Liver (tissue), 9 donors: Measurements from ENCODE around the gene RARS2. TPM values are rescaled to one million over a fixed set of nuclear protein-coding genes. Genes with fewer than 3 reads are reported as not detected.

Experiments used
- DNase-seq: peaks from one replicate; pipeline ENCODE4 v3.0.0-alpha.2; 2017; ENCODE audit warnings: low spot score
- H3K27ac ChIP-seq, 2 donors: one replicate each; pipeline ENCODE4 v1.7.0; 2013; ENCODE audit warnings: inconsistent platforms in 2 of 2, low read length in 2 of 2, control low read depth in 1 of 2, low read depth in 1 of 2, mild to moderate bottlenecking in 1 of 2
- H3K27me3 ChIP-seq, 4 donors: one replicate each; pipeline versions ENCODE4 v1.6.1 to v1.7.0; 2013; ENCODE audit warnings: low read length in 3 of 4, inconsistent platforms in 1 of 4, mild to moderate bottlenecking in 1 of 4, moderate library complexity in 1 of 4; ENCODE audit not compliant: control insufficient read depth in 4 of 4, insufficient read depth in 4 of 4
- H3K36me3 ChIP-seq, 4 donors: one replicate each; pipeline versions ENCODE4 v1.6.1 to v1.7.0; 2013; ENCODE audit warnings: low read length in 3 of 4, mild to moderate bottlenecking in 3 of 4, low read depth in 1 of 4, moderate library complexity in 1 of 4; ENCODE audit not compliant: control insufficient read depth in 4 of 4, insufficient read depth in 3 of 4
- H3K4me1 ChIP-seq, 4 donors: one replicate each; pipeline versions ENCODE4 v1.6.1 to v1.7.0; 2013; ENCODE audit warnings: low read length in 3 of 4, mild to moderate bottlenecking in 3 of 4, moderate library complexity in 1 of 4; ENCODE audit not compliant: control insufficient read depth in 4 of 4, insufficient read depth in 4 of 4
- H3K4me3 ChIP-seq, 3 donors: one replicate each; pipeline versions ENCODE4 v1.6.1 to v1.7.0; 2013; ENCODE audit warnings: low read length in 3 of 3, control low read depth in 1 of 3, low read depth in 1 of 3, mild to moderate bottlenecking in 1 of 3
- H3K9ac ChIP-seq, 2 donors: one replicate each; pipeline ENCODE4 v1.7.0; 2013; ENCODE audit warnings: low read length in 2 of 2, mild to moderate bottlenecking in 2 of 2, moderate library complexity in 2 of 2, control low read depth in 1 of 2, low read depth in 1 of 2
- H3K9me3 ChIP-seq, 4 donors: one replicate each; pipeline versions ENCODE4 v1.6.1 to v1.7.0; 2013; ENCODE audit warnings: low read length in 3 of 4; ENCODE audit not compliant: control insufficient read depth in 4 of 4
- ATF3 ChIP-seq: IDR thresholded peaks from 2 replicates; pipeline ENCODE4 v1.6.1; 2016; ENCODE audit warnings: antibody characterized with exemption
- CTCF ChIP-seq: fragments of 150-350 bp; IDR thresholded peaks from 2 replicates; pipeline ENCODE4 v1.5.1; 2017; ENCODE audit warnings: improper control_type of control experiment, low read depth, low read length; ENCODE audit not compliant: missing input control
- EGR1 ChIP-seq, 2 donors: IDR thresholded peaks; 2 replicates each; pipeline ENCODE4 v1.6.1; 2016 to 2018; ENCODE audit warnings: antibody characterized with exemption in 2 of 2, low read depth in 2 of 2
- FOXA1 ChIP-seq: IDR thresholded peaks from 2 replicates; pipeline ENCODE4 v1.6.1; 2016; ENCODE audit warnings: antibody characterized with exemption
- GABPA ChIP-seq, 2 donors: IDR thresholded peaks in 1 of 2; conservative IDR thresholded peaks in 1 of 2; 2 replicates each; pipeline ENCODE4 v1.6.1; 2016; ENCODE audit warnings: antibody characterized with exemption in 2 of 2, mild to moderate bottlenecking in 1 of 2, moderate library complexity in 1 of 2
- HNF4A ChIP-seq, 2 donors: conservative IDR thresholded peaks; 2 replicates each; pipeline ENCODE4 v1.6.1; 2016; ENCODE audit warnings: antibody characterized with exemption in 2 of 2, mild to moderate bottlenecking in 2 of 2
- HNF4G ChIP-seq: IDR thresholded peaks from 2 replicates; pipeline ENCODE4 v1.6.1; 2016; ENCODE audit warnings: antibody characterized with exemption
- JUND ChIP-seq, 2 donors: IDR thresholded peaks; 2 replicates each; pipeline ENCODE4 v1.6.1; 2016; ENCODE audit warnings: antibody characterized with exemption in 2 of 2
- MAX ChIP-seq: IDR thresholded peaks from 2 replicates; pipeline ENCODE4 v1.6.1; 2016; ENCODE audit warnings: antibody characterized with exemption
- NR2F2 ChIP-seq: IDR thresholded peaks from 2 replicates; pipeline ENCODE4 v1.6.1; 2016; ENCODE audit warnings: antibody characterized with exemption
- RAD21 ChIP-seq, 2 donors: IDR thresholded peaks; 2 replicates each; pipeline ENCODE4 v1.6.1; 2016; ENCODE audit warnings: antibody characterized with exemption in 2 of 2, mild to moderate bottlenecking in 2 of 2
- REST ChIP-seq: IDR thresholded peaks from 2 replicates; pipeline ENCODE4 v1.6.1; 2016; ENCODE audit warnings: antibody characterized with exemption, mild to moderate bottlenecking
- SP1 ChIP-seq: IDR thresholded peaks from 2 replicates; pipeline ENCODE4 v1.6.1; 2018; ENCODE audit warnings: antibody characterized with exemption, mild to moderate bottlenecking
- YY1 ChIP-seq: IDR thresholded peaks from 2 replicates; pipeline ENCODE4 v1.6.1; 2016; ENCODE audit warnings: antibody characterized with exemption, mild to moderate bottlenecking
- ZBTB33 ChIP-seq: IDR thresholded peaks from 2 replicates; pipeline ENCODE4 v1.6.1; 2016; ENCODE audit warnings: antibody characterized with exemption
- WGBS: extraction: QIAGEN DNeasy Blood & Tissue Kit; methylation state at CpG from one replicate; pipeline ENCODE4 v1.1.7; 2013; 5-methylcytosine and 5-hydroxymethylcytosine counted together
- polyA plus RNA-seq, 2 donors: library from polyadenylated mRNA; stranded (reverse) in 1 of 2; unstranded in 1 of 2; fragments of 200-250 nt in 1 of 2; fragments of >200 nt in 1 of 2; fragmentation: Nextera tagmentation in 1 of 2; extraction: Ambion mirVana in 1 of 2; gene quantifications; one replicate each; pipeline versions ENCODE4 v1.2.1 to v1.2.3, GENCODE V29; 2013 to 2015
- total RNA-seq, 2 donors: library from RNA; depleted of rRNA; stranded (reverse); fragments of >200 nt; gene quantifications; one replicate each; pipeline ENCODE4 v1.2.3, GENCODE V29; 2014
- donor health status: healthy.
- donor health status: healthy.
- donor health status: healthy.
- donor health status: healthy.
- donor health status: healthy.

The RARS2 gene
- total and polyA plus RNA-seq, 4 donors, result 10.9 to 19.2 (median 16.4) TPM

GRCh38 chr6:87630746-87631145, 41.0 kb upstream of the RARS2 start:
- Histone ChIP-seq H3K4me1 (no peaks in the 10 kb centered on the region), H3K27me3 (no peaks in the 10 kb centered on the region), H3K4me3 (no peak overlapping the region), H3K9me3 (no peaks in the 10 kb centered on the region), H3K27ac (no peak overlapping the region), H3K9ac (no peak overlapping the region), H3K36me3 (peaks cover 0 to 4% (median 0%) of the 10 kb centered on the region in 4 donors)
- no peak for DNase-seq
- 100% methylated on average over 1 of the region's 1 CpG for WGBS
- TF ChIP-seq HNF4G (no peak), JUND (IDR thresholded peaks at IDR 0.05) (no peak), ZBTB33 (no peak), NR2F2 (no peak), MAX (no peak), YY1 (no peak), REST (no peak), EGR1 (IDR thresholded peaks at IDR 0.05; ENCODE audit: low read depth in 2 of 2) (no peak)

- no peak overlapping the region for H3K9ac ChIP-seq
- H3K9me3 ChIP-seq, result no peaks in the 10 kb centered on the region
- DNase-seq, result no peak
- no peak for TF ChIP-seq NR2F2
- peaks cover 0 to 4% (median 0%) of the 10 kb centered on the region in 4 donors for H3K36me3 ChIP-seq
- H3K27ac ChIP-seq, result no peak overlapping the region
- no peaks in the 10 kb centered on the region for H3K27me3 ChIP-seq
- H3K4me1 ChIP-seq, result no peaks in the 10 kb centered on the region
- no peak overlapping the region for H3K4me3 ChIP-seq
Observed at GRCh38 chr6:87628881-87629280, 39.1 kb upstream of the RARS2 start.

GRCh38 chr6:87628424-87628823, 38.6 kb upstream of the RARS2 start:
- 71% methylated on average over 2 of the region's 2 CpGs for WGBS
- no peaks in the 10 kb centered on the region for H3K9me3 ChIP-seq
- H3K27me3 ChIP-seq, result no peaks in the 10 kb centered on the region
- DNase-seq, result no peak
- no peak overlapping the region for H3K9ac ChIP-seq
- H3K4me1 ChIP-seq, result peaks cover 0 to 1% (median under 1%) of the 10 kb centered on the region in 4 donors
- TF ChIP-seq REST (no peak), CTCF (no peak), MAX (no peak), FOXA1 (no peak), RAD21 (IDR thresholded peaks at IDR 0.05) (no peak), EGR1 (IDR thresholded peaks at IDR 0.05; ENCODE audit: low read depth in 2 of 2) (no peak), NR2F2 (no peak), ATF3 (no peak), HNF4A (conservative IDR thresholded peaks at IDR 0.05) (no peak), GABPA (IDR thresholded peaks at IDR 0.05 in 1 of 2, conservative IDR thresholded peaks at IDR 0.05 in 1 of 2) (no peak), SP1 (no peak), JUND (IDR thresholded peaks at IDR 0.05) (no peak)
- peaks cover 0 to 4% (median 0%) of the 10 kb centered on the region in 4 donors for H3K36me3 ChIP-seq
- H3K4me3 ChIP-seq, result no peak overlapping the region
- H3K27ac ChIP-seq, result no peak overlapping the region
